Epithelial cell of proximal tubule (primary cell): ENCODE measurements around the gene PLPP7. TPM values are rescaled to one million over a fixed set of nuclear protein-coding genes. Genes with fewer than 3 reads are reported as not detected.
"Not testable (repeated sequence)": the region's sequence is repeated elsewhere in the genome, so short reads cannot be mapped to it uniquely, and the experiment has no call there.

Experiments used
- DNase-seq: peaks from one replicate; pipeline ENCODE4 v3.0.0-alpha.2; 2011; ENCODE audit warnings: low read depth
- H3K4me3 ChIP-seq: 2 replicates; pipeline ENCODE4 v1.5.1; 2011; ENCODE audit warnings: low read depth, mild to moderate bottlenecking, low read length
- total RNA-seq: library from RNA; depleted of rRNA; stranded (reverse); fragments of >200 nt; gene quantifications from 2 replicates; pipeline ENCODE4 v1.2.3, GENCODE V29; 2015
- TF ChIP-seq, protein P1 (sequence below): conservative IDR thresholded peaks from 2 replicates; pipeline ENCODE4 v1.5.1; 2012; ENCODE audit warnings: low read depth, mild to moderate bottlenecking, low read length

The PLPP7 gene
- total RNA-seq, 1 donor from 2014 or later: 2.2 TPM

DNA sequence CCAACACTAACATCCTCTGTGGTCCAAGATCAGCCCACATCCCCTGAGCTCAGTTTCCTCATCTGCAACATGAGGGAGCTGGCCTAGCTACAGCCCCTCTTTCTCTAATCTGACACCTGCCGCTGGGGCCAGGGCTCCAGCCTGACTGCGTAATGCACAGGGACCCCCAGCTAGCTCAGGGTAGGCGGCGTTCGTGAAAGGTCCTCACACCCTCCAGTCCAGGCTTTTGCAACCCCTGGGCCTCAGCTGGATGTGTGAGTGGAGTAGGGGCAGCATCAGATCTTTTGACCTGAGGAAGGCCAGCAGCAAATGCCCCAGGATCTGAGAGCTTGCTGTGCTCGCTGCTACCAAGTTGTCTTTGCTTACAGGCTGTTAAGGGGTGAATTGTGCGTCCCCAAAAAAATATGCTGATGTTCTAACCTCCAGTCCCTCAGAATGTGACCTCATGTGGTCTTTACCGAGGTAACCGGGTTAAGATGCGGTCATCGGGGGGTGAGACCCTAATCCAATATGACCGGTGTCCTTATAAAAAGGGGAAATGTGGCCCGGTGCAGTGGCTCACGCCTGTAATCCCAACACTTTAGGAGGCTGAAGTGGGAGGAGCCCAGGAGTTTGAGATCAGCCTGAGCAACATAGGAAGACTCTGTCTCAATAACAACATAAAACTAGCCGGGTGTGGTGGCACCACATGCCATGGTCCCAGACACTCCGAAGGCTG is 47.8 kb downstream of the PLPP7 start:
- DNase-seq: no peak

DNA sequence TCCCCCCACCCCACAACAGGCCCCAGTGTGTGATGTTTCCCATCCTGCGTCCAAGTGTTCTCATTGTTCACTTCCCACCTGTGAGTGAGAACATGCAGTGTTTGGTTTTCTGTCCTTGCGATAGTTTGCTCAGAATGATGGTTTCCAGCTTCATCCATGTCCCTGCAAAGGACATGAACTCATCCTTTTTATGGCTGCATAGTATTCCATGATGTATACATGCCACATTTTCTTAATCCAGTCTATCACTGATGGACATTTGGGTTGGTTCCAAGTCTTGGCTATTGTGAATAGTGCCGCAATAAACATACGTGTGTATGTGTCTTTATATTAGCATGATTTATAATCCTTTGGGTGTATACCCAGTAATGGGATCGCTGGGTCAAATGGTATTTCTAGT is 49.7 kb downstream of the PLPP7 start:
- H3K4me3 ChIP-seq, DNase-seq: not testable (repeated sequence)

More for the DNA sequence above, 47.8 kb downstream of the PLPP7 start:
- TF ChIP-seq, protein P1, sequence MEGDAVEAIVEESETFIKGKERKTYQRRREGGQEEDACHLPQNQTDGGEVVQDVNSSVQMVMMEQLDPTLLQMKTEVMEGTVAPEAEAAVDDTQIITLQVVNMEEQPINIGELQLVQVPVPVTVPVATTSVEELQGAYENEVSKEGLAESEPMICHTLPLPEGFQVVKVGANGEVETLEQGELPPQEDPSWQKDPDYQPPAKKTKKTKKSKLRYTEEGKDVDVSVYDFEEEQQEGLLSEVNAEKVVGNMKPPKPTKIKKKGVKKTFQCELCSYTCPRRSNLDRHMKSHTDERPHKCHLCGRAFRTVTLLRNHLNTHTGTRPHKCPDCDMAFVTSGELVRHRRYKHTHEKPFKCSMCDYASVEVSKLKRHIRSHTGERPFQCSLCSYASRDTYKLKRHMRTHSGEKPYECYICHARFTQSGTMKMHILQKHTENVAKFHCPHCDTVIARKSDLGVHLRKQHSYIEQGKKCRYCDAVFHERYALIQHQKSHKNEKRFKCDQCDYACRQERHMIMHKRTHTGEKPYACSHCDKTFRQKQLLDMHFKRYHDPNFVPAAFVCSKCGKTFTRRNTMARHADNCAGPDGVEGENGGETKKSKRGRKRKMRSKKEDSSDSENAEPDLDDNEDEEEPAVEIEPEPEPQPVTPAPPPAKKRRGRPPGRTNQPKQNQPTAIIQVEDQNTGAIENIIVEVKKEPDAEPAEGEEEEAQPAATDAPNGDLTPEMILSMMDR: no peak
- H3K4me3 ChIP-seq: no peak overlapping the region

DNA sequence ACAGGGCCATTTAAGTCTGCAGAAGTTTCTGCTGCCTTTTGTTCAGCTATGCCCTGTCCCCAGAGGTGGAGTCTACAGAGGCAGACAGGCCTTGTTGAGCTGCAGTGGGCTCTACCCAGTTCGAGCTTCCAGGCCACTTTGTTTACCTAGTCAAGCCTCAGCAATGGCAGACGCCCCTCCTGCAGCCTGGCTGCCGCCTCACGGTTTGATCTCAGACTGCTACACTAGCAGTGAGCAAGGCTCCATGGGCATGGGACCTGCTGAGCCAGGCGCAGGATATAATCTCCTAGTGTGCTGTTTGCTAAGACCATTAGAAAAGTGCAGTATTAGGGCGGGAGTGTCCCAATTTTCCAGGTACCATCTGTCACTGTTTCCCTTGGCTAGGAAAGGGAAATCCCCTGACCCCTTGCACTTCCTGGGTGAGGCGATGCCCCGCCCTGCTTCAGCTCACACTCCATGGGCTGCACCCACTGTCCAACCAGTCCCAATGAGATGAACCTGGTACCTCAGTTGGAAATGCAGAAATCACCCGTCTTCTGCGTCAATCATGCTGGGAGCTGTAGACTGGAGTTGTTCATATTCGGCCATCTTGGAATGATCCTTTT is 55.5 kb downstream of the PLPP7 start:
- DNase-seq, H3K4me3 ChIP-seq: not testable (repeated sequence)

DNA sequence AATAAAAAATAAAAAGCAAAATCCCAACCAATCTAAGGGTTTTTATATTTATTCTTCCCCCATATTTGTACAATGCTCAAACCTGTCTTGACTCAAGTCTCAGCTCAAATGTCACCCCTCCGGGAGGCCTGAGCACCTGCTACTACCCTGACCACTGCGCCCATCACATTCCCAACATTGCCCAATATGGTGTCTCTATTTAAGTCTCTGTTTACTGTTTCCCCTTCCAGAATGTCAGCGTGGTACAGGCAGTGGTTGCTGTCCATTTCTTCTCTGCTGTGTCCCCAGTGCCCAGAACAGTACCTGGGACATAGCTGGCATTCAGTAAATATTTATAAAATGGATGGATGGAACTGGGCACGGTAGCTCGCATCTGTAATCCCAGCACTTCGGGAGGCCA is 57.0 kb downstream of the PLPP7 start:
- DNase-seq: no peak
- no peak overlapping the region for H3K4me3 ChIP-seq
- TF ChIP-seq, protein P1: no peak

DNA sequence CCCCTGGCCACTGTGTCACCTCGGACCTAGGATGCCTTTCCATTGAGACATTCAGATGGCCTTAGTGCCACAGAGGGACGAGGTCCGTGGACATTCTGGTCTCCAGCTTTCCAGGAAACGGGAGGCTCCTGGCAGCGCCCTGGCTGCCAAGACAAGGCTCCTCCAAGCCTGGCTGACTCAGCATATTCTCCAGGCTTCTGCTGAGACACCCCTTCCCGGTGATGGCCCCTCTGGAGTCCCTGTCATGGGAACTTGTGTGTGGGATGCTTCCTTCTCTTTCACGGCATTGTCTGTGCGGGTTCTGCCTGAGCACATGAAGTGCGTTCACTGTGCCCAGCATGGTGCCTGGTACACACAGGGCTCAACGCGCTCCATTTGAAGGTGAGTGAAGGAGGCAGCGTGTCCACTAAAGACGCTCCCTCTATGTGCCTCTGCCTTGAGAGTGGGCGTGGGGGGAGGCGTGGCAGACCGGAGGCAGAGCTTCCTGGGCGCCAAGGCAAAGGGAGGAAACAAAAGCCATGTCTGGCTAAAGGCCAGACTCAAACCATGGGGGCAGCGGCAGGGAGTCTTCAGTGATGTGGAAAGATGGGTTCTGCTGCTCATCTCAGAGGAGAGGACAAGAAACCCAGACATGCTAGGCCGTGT is 58.0 kb downstream of the PLPP7 start:
- DNase-seq: no peak
- TF ChIP-seq, protein P1: no peak
- no peak overlapping the region for H3K4me3 ChIP-seq

DNA sequence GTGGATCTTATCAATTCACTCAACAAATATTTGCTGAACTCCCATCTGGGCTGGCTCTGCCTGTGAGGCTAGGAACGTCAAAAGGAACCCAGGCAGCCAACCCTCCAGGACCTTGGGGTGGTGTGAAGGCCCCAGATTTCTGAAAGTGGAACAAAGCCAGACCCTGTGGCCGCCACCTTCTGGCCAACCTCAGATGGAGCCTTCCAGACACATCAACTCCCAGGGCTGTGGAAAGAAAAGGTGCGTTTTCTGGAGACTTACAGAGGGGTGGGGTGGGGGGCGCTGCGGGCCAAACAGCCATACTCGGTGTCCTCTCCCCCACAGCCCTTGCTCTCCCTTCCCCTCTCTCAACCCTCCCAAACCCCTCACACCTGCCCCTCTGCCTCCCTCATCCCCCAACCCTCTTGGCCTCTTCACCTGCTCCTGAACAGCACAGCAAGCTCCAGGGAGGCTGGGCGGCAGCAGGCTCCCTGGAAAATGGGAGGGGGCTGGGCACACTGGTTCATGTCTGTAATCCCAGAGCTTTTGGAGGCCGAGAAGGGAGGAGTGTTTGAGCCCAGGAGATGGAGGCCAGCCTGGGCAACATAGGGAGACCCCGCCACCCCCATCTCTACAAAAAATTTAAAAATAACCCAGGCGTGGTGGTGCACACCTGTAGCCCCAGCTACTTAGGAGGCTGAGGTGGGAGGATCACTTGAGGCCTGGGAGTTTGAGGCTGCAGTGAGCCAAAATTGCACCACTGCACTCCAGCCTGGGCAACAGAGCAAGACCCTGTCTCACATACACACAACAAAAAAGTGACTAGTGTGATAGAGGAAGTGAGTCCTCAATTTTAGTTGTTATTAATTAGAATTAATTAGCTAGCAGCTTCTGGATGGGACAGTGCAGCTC is 59.4 kb downstream of the PLPP7 start:
- TF ChIP-seq, protein P1: peak; percentile 21
- no peak for DNase-seq
- no peak overlapping the region for H3K4me3 ChIP-seq

DNA sequence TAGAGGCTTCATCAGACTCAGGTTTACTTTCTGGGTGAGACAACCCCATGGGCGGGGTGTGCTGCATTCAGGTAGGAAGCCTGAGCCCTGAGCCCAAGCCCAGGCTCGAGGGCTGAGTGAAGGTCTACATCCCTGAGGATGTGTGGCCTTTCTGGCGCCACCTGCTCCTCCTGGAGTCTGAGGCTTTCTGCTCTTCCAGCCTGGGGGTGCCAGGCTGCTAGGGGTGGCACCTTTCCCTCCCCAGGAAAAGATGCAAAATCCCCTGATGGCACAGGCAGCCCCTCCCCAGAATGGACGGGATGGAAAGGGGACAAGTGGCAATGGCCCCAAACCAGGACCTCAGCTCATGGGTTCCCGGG is 60.0 kb downstream of the PLPP7 start:
- TF ChIP-seq, protein P1: no peak
- no peak for DNase-seq
- peak overlapping the region; percentile 54 for H3K4me3 ChIP-seq
